DND-41 (cell line): ENCODE data around the gene STRADA.

Experiments
- CTCF ChIP-seq: IDR thresholded peaks from 2 replicates; pipeline ENCODE4 v1.5.1; 2012; ENCODE audit warnings: borderline replicate concordance, low read length, moderate library complexity, mild to moderate bottlenecking; ENCODE audit not compliant: poor library complexity, severe bottlenecking; ENCODE audit errors: extremely low read depth
- EZH2 ChIP-seq: IDR thresholded peaks from 3 replicates; pipeline ENCODE4 v1.6.1; 2012; ENCODE audit warnings: borderline replicate concordance, low read depth, mild to moderate bottlenecking, moderate library complexity, low read length, inconsistent platforms; ENCODE audit not compliant: severe bottlenecking

- TF ChIP-seq CTCF, result no peak
- TF ChIP-seq EZH2, result no peak
Measured at GRCh38 chr17:63703029-63703428, 38.6 kb downstream of the STRADA start.
